Measurements from ENCODE around the gene TMEM225B.
"Not testable (repeated sequence)": the region's sequence is repeated elsewhere in the genome, so short reads cannot be mapped to it uniquely, and the experiment has no call there.

TMEM225B gene

GRCh38 chr7:99651290-99651689 is 53.2 kb downstream of the TMEM225B start:
- DNase-seq (ENCODE audit: insufficient read length) (no peak), FAIRE-seq (no peak)
- TF ChIP-seq POLR2A (IDR thresholded peaks at IDR 0.05; ENCODE audit: low read depth, low read length), result no peak
- TF ChIP-seq POLR2AphosphoS5 (IDR thresholded peaks at IDR 0.05; ENCODE audit: low read depth, low read length), result no peak
- TF ChIP-seq TAF1 (IDR thresholded peaks at IDR 0.05; ENCODE audit: borderline replicate concordance, low read depth, low read length), result no peak

- FAIRE-seq (no peak), DNase-seq (ENCODE audit: insufficient read length) (no peak)
- TF ChIP-seq TAF1 (IDR thresholded peaks at IDR 0.05; ENCODE audit: borderline replicate concordance, low read depth, low read length) (no peak), POLR2A (IDR thresholded peaks at IDR 0.05; ENCODE audit: low read depth, low read length) (no peak), POLR2AphosphoS5 (IDR thresholded peaks at IDR 0.05; ENCODE audit: low read depth, low read length) (no peak)
Measured at GRCh38 chr7:99652671-99653070, 54.6 kb downstream of the TMEM225B start.

- FAIRE-seq; DNase-seq (ENCODE audit: insufficient read length): not testable (repeated sequence)
Measured at GRCh38 chr7:99653269-99653668, 55.2 kb downstream of the TMEM225B start.

- TF ChIP-seq TAF1 (IDR thresholded peaks at IDR 0.05; ENCODE audit: borderline replicate concordance, low read depth, low read length), result no peak
- no peak for TF ChIP-seq POLR2A (IDR thresholded peaks at IDR 0.05; ENCODE audit: low read depth, low read length)
- no peak for TF ChIP-seq POLR2AphosphoS5 (IDR thresholded peaks at IDR 0.05; ENCODE audit: low read depth, low read length)
- no peak for FAIRE-seq
- DNase-seq (ENCODE audit: insufficient read length), result no peak
Measured at GRCh38 chr7:99653754-99654153, 55.7 kb downstream of the TMEM225B start.

- not testable (repeated sequence) for FAIRE-seq; DNase-seq (ENCODE audit: insufficient read length)
Measured at GRCh38 chr7:99654626-99655025, 56.6 kb downstream of the TMEM225B start.

- FAIRE-seq; DNase-seq (ENCODE audit: insufficient read length): not testable (repeated sequence)
Measured at GRCh38 chr7:99657879-99658278, 59.8 kb downstream of the TMEM225B start.
